Stimulated activated CD8-positive, alpha-beta memory T cell treated with anti-CD3 and anti-CD28 coated beads, Interleukin-2, amount 100 ng/mL, for 48 hours (primary cell): ENCODE results near the gene EIF3D.

Experiments
- DNase-seq, 2 donors: peaks; one replicate each; pipeline ENCODE4 v3.0.0-alpha.2; 2020; ENCODE audit warnings: low read depth in 2 of 2

The EIF3D gene

DNA sequence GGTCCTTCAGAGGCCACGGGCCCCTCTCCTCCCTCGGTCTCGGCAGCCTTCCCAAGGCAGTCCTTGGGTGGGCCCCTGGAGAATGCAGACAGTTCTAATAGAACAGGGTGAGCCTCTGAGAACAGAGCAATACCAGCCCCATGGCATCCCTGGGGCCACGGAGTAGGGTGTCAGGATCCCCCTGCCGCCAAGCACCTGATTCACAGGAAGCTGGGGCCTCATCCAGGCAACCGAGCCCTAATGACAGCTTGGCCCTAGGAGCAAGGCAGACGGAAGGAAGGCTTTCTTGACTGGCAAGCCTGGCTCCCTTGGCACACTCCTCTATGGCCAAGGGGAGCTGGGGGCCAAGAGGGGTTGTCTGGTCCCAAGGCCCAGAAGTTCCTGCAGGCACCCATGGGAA lies 62.7 kb downstream of the EIF3D start:
- DNase-seq: no peak

DNA sequence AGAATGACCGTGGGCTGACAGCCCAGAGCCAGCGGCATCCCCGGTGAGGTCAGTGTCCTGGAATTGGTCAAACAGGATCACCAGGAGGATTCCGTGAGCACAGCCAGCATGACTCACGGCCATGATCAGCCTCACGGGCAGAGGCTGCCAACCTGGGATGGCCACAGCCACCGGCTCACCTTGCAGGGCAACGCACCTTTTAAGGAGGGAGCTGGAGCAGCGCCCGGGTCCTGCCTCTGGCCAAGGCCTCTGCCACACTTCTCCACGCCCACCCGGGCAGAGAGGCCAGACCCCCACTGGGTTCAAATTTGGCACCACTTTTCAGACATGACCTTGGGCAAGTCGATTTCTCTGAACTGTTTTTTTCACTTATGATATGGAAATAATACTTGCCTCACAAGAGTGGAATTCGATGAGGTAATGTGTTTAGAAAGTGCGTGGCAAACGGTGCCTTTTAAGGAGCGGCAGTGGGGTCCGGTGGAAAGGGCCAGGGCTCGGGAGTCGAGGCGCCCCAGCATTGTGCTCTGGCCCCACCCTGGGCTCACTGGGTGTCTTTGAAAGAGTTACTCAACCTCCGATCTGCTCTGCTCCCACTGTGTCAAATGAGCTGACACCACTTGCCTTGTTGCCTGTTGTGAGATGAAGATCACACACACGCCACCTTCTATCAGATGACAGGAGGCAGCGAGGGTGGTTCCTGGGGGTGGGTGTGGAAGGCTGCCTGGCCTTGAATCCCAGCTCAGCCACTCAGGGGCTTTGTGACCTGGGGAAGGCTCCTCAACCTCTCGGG lies 63.5 kb downstream of the EIF3D start:
- DNase-seq: no peak

GRCh38 chr22:36464715-36465231 lies 64.2 kb downstream of the EIF3D start:
- no peak for DNase-seq

- DNase-seq: no peak
These were observed 65.2 kb downstream of the EIF3D start for GRCh38 chr22:36463783-36464184.

DNA sequence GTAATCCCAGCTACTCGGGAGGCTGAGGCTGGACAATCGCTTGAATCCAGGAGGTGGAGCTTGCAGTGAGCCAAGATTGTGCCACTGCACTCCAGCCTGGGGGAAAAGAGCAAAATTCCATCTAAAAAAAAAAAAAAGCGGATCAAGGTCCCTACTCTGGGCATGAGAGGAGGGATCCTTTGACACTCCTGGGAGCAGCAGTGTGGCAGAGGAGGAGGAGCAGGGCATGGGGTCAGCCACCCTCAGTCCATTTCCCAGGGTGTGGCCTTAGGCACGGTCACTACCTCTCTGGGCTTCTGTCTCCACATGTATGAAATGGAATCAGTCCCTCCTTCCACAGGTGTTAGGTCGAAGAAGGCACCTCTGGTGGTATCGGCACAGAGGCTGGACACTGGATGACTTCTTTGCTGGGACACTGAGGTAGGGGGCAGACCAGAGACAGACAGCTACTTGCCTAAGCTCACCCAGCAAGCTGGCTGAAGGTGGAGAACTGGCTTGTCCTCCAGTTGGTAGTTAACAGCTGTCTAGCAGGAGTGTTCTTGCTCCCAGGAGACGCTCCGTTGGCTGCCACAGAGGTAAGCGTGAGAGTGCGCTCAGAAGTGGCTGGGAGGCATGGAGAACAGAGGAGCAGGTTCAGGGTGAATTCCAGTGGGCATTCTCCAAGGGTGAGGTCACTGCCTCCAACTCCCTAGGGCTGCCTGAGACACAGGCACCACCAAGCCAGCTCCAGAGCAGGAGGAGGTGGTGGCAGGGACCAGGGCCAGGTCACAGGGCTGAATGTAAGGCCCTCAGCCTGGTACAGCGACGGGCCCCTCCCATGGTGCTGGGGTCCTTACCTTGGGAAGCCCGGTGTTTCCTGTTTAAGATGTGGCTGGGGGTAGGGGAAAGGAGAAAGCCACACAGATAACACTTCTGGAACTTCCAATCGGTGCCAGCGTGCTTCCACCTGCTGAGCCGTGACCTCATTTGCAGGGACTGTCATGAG lies 67.0 kb downstream of the EIF3D start:
- no peak for DNase-seq
